HAP-1 (cell line): Measurements from ENCODE around the gene ATP2B2.

ENCODE experiments used
- DNase-seq, 2 experiments: peaks; one replicate each; pipeline ENCODE4 v3.0.0-alpha.2; 2016 to 2020; ENCODE audit warnings: low spot score in 2 of 2
- H3K27me3 ChIP-seq: fragments of 250-450 bp; sonication (Bioruptor Pico); 2 replicates; pipeline ENCODE4 v1.5.1; 2020; ENCODE audit warnings: low read depth, mild to moderate bottlenecking, moderate library complexity
- H3K36me3 ChIP-seq: fragments of 250-450 bp; sonication (Bioruptor Pico); replicated peaks from 2 replicates; pipeline ENCODE4 v1.5.1; 2020; ENCODE audit warnings: mild to moderate bottlenecking
- H3K4me1 ChIP-seq: fragments of 250-450 bp; sonication (Bioruptor Pico); 2 replicates; pipeline ENCODE4 v1.5.1; 2020; ENCODE audit warnings: mild to moderate bottlenecking
- H3K4me3 ChIP-seq: fragments of 250-450 bp; sonication (Bioruptor Pico); 2 replicates; pipeline ENCODE4 v1.5.1; 2020; ENCODE audit warnings: mild to moderate bottlenecking, moderate library complexity
- H3K9me3 ChIP-seq: fragments of 250-450 bp; sonication (Bioruptor Pico); 2 replicates; pipeline ENCODE4 v1.5.1; 2020; ENCODE audit warnings: mild to moderate bottlenecking, moderate library complexity
- in situ Hi-C: fragments of 300-500 bp; cut with MboI; formaldehyde crosslinking; loops from 3 replicates; pipeline ENCODE4 v1.14.3; 2020; ENCODE audit warnings: low sequenced_read_pairs, inconsistent platforms, mixed read lengths

The ATP2B2 gene

GRCh38 chr3:10411598-10412332 lies 93.6 kb downstream of the ATP2B2 start:
- Histone ChIP-seq H3K27me3 (no peaks in the 10 kb centered on the region; the same call in 1 of the 2 replicates), H3K4me1 (no peaks in the 10 kb centered on the region), H3K4me3 (no peak overlapping the region), H3K9me3 (no peaks in the 10 kb centered on the region), H3K36me3 (no peaks in the 10 kb centered on the region)
- DNase-seq: no peak
- in situ Hi-C loops: no loop called here

GRCh38 chr3:10410383-10411002 lies 94.9 kb downstream of the ATP2B2 start:
- Histone ChIP-seq H3K27me3 (no peaks in the 10 kb centered on the region; the same call in 1 of the 2 replicates), H3K9me3 (no peaks in the 10 kb centered on the region), H3K4me3 (no peak overlapping the region), H3K36me3 (no peaks in the 10 kb centered on the region), H3K4me1 (no peaks in the 10 kb centered on the region)
- in situ Hi-C loops: no loop called here
- no peak for DNase-seq

- Histone ChIP-seq H3K4me3 (no peak overlapping the region), H3K27me3 (no peaks in the 10 kb centered on the region), H3K4me1 (no peaks in the 10 kb centered on the region), H3K9me3 (no peaks in the 10 kb centered on the region), H3K36me3 (no peaks in the 10 kb centered on the region)
- in situ Hi-C loops: no loop called here
- DNase-seq: no peak
These were observed 96.7 kb downstream of the ATP2B2 start for GRCh38 chr3:10408680-10409079.

GRCh38 chr3:10407361-10407760 lies 98.0 kb downstream of the ATP2B2 start:
- in situ Hi-C loops: no loop called here
- no peak overlapping the region for H3K4me3 ChIP-seq
- H3K27me3 ChIP-seq: no peaks in the 10 kb centered on the region
- H3K36me3 ChIP-seq: no peaks in the 10 kb centered on the region
- no peaks in the 10 kb centered on the region for H3K4me1 ChIP-seq
- no peak for DNase-seq
- H3K9me3 ChIP-seq: no peaks in the 10 kb centered on the region

GRCh38 chr3:10406414-10406813 lies 99.0 kb downstream of the ATP2B2 start:
- Histone ChIP-seq H3K27me3 (no peaks in the 10 kb centered on the region), H3K36me3 (no peaks in the 10 kb centered on the region), H3K9me3 (no peaks in the 10 kb centered on the region), H3K4me1 (no peaks in the 10 kb centered on the region), H3K4me3 (no peak overlapping the region)
- no peak for DNase-seq
- in situ Hi-C loops: no loop called here

GRCh38 chr3:10405816-10406215 lies 99.6 kb downstream of the ATP2B2 start:
- DNase-seq: no peak
- in situ Hi-C loops: no loop called here
- Histone ChIP-seq H3K4me1 (no peaks in the 10 kb centered on the region), H3K36me3 (no peaks in the 10 kb centered on the region), H3K9me3 (no peaks in the 10 kb centered on the region), H3K27me3 (no peaks in the 10 kb centered on the region), H3K4me3 (no peak overlapping the region)

GRCh38 chr3:10404876-10405275 lies 100.5 kb downstream of the ATP2B2 start:
- H3K4me3 ChIP-seq: no peak overlapping the region
- no peaks in the 10 kb centered on the region for H3K9me3 ChIP-seq
- DNase-seq: no peak
- H3K4me1 ChIP-seq: no peaks in the 10 kb centered on the region
- no peaks in the 10 kb centered on the region for H3K36me3 ChIP-seq
- H3K27me3 ChIP-seq: no peaks in the 10 kb centered on the region
- in situ Hi-C loops: no loop called here

GRCh38 chr3:10404377-10404776 lies 101.0 kb downstream of the ATP2B2 start:
- in situ Hi-C loops: no loop called here
- Histone ChIP-seq H3K27me3 (no peaks in the 10 kb centered on the region), H3K4me3 (no peak overlapping the region), H3K4me1 (no peaks in the 10 kb centered on the region), H3K36me3 (no peaks in the 10 kb centered on the region), H3K9me3 (no peaks in the 10 kb centered on the region)
- no peak for DNase-seq

GRCh38 chr3:10401990-10402761 lies 103.2 kb downstream of the ATP2B2 start:
- H3K9me3 ChIP-seq: no peaks in the 10 kb centered on the region
- no peak for DNase-seq
- H3K36me3 ChIP-seq: no peaks in the 10 kb centered on the region
- H3K4me1 ChIP-seq: no peaks in the 10 kb centered on the region
- in situ Hi-C loops: no loop called here
- no peak overlapping the region for H3K4me3 ChIP-seq
- H3K27me3 ChIP-seq: no peaks in the 10 kb centered on the region

- no peak for DNase-seq
- Histone ChIP-seq H3K4me1 (no peaks in the 10 kb centered on the region), H3K36me3 (no peaks in the 10 kb centered on the region), H3K9me3 (no peaks in the 10 kb centered on the region), H3K4me3 (no peak overlapping the region), H3K27me3 (no peaks in the 10 kb centered on the region)
- in situ Hi-C loops: no loop called here
These were observed 104.5 kb downstream of the ATP2B2 start for GRCh38 chr3:10400749-10401495.

GRCh38 chr3:10400050-10400748 lies 105.2 kb downstream of the ATP2B2 start:
- H3K9me3 ChIP-seq: no peaks in the 10 kb centered on the region
- in situ Hi-C loops: no loop called here
- no peak overlapping the region for H3K4me3 ChIP-seq
- no peaks in the 10 kb centered on the region for H3K4me1 ChIP-seq
- no peak for DNase-seq
- H3K27me3 ChIP-seq: no peaks in the 10 kb centered on the region
- no peaks in the 10 kb centered on the region for H3K36me3 ChIP-seq

GRCh38 chr3:10399634-10400033 lies 105.8 kb downstream of the ATP2B2 start:
- no peaks in the 10 kb centered on the region for H3K4me1 ChIP-seq
- H3K36me3 ChIP-seq: no peaks in the 10 kb centered on the region
- no peaks in the 10 kb centered on the region for H3K9me3 ChIP-seq
- in situ Hi-C loops: no loop called here
- no peak for DNase-seq
- H3K4me3 ChIP-seq: no peak overlapping the region
- no peaks in the 10 kb centered on the region for H3K27me3 ChIP-seq

GRCh38 chr3:10398341-10398740 lies 107.0 kb downstream of the ATP2B2 start:
- no peaks in the 10 kb centered on the region for H3K9me3 ChIP-seq
- H3K27me3 ChIP-seq: no peaks in the 10 kb centered on the region
- no peaks in the 10 kb centered on the region for H3K4me1 ChIP-seq
- in situ Hi-C loops: no loop called here
- DNase-seq: no peak
- H3K36me3 ChIP-seq: no peaks in the 10 kb centered on the region
- no peak overlapping the region for H3K4me3 ChIP-seq
